Fibroblast of lung (primary cell): ENCODE measurements around the gene GRIN3A.

Source experiments
- EZH2 ChIP-seq: IDR thresholded peaks from 2 replicates; pipeline ENCODE4 v1.5.1; 2012; ENCODE audit warnings: low read length, control low read depth, mild to moderate bottlenecking; ENCODE audit errors: missing control alignments
- TF ChIP-seq, protein P1 (sequence below), 2 donors: IDR thresholded peaks in 1 of 2; conservative IDR thresholded peaks in 1 of 2; 1 replicate in 1 of 2; 2 replicates in 1 of 2; pipeline ENCODE4 v1.5.1; 2011 to 2012; ENCODE audit warnings: low read length in 2 of 2, control low read depth in 1 of 2, inconsistent platforms in 1 of 2, low read depth in 1 of 2, mild to moderate bottlenecking in 1 of 2

GRCh38 chr9:101705135-101705661, 33.2 kb downstream of the GRIN3A start:
- TF ChIP-seq, protein P1, sequence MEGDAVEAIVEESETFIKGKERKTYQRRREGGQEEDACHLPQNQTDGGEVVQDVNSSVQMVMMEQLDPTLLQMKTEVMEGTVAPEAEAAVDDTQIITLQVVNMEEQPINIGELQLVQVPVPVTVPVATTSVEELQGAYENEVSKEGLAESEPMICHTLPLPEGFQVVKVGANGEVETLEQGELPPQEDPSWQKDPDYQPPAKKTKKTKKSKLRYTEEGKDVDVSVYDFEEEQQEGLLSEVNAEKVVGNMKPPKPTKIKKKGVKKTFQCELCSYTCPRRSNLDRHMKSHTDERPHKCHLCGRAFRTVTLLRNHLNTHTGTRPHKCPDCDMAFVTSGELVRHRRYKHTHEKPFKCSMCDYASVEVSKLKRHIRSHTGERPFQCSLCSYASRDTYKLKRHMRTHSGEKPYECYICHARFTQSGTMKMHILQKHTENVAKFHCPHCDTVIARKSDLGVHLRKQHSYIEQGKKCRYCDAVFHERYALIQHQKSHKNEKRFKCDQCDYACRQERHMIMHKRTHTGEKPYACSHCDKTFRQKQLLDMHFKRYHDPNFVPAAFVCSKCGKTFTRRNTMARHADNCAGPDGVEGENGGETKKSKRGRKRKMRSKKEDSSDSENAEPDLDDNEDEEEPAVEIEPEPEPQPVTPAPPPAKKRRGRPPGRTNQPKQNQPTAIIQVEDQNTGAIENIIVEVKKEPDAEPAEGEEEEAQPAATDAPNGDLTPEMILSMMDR (conservative IDR thresholded peaks at IDR 0.05 in 1 of 2, IDR thresholded peaks at IDR 0.05 in 1 of 2; ENCODE audit: low read depth in 1 of 2, low read length in 2 of 2): no peak
- TF ChIP-seq EZH2: no peak
